Measurements from ENCODE around the gene TOX3. TPM values are rescaled to one million over a fixed set of nuclear protein-coding genes. Genes with fewer than 3 reads are reported as not detected.

TOX3 gene
- total RNA-seq, 2 donors from 2014 or later = not detected

DNA sequence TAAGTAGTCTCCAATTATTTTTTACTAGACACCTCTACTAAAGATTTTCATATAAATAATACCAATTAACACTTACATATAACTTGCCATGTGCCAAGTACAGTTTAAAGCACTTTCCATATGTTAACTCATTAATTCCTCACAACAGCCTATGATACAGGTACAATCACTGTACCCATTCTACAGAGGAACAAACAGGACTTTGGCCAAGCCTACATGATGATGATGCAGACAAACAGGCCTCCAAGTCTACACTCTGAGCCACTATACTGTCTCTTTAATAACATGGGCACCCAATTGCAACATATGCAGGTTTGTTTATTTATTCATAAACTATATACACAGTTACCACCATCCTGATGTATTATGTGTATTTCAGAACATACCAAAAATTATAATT is 46.0 kb downstream of the TOX3 start:
- intact Hi-C loops (cut with DNase I) = no loop called here
- DNase-seq (ENCODE audit: low spot score) = no peak

DNA sequence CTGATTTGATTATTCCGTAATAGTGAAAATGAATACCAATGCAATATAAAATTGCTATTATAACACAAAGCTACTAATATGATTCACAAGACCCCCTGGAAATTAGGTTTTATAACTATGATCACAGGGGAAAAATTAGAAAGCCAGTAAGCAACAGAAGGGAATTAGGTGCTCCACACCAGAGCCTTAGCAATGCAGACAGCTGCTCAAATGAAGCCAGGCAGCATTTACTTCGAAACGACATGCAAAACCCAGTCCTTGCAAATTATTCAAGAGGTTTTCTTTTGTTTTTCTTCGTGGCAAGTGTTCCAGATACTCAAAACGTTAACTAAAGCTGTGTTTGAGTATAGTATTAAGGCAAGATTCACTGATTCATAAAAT is 47.9 kb downstream of the TOX3 start:
- intact Hi-C loops (cut with DNase I) = no loop called here
- no peak for DNase-seq (ENCODE audit: low spot score)

- DNase-seq (ENCODE audit: low spot score) = no peak
- intact Hi-C loops (cut with DNase I) = no loop called here
These were observed 48.4 kb downstream of the TOX3 start for GRCh38 chr16:52498328-52499059.

DNA sequence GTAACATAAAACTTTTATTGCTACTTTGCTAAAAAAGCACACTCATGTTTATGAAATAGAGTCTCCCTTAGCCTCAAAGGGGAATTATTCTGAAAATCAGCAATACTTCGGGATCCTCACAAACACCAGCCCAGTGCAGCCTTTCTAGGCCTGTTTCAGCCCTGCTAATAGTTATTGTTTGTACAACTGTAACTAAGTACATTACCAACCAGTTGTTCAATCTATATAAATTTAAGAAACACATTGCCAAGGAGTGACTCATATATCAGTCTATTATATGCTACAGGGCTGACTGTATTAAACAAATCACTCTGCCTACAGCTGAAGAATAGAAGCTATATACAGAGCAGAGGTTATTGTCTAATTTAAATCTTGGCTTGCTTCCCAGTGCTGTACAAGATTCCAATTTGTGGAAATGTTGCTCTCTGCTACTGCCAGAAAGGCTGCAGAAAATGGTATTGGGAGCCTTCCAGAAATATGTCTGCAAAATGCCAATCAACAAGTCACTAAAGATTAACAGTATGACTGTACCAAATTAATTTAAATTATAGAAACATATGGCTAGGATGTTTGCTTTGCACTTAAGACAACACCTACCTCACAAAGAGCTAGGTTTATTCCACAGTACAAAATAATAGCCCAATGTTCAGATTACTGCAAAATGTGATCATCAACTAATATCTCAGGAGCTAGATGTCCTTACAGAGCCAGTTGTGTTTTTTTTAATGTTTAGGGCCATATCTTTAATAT is 49.7 kb downstream of the TOX3 start:
- intact Hi-C loops (cut with DNase I) = no loop called here
- no peak for DNase-seq (ENCODE audit: low spot score)

GRCh38 chr16:52496051-52496876 is 50.7 kb downstream of the TOX3 start:
- intact Hi-C loops (cut with DNase I) = no loop called here
- no peak for DNase-seq (ENCODE audit: low spot score)

GRCh38 chr16:52494621-52495020 is 52.3 kb downstream of the TOX3 start:
- DNase-seq (ENCODE audit: low spot score) = no peak
- intact Hi-C loops (cut with DNase I) = no loop called here

- intact Hi-C loops (cut with DNase I) = no loop called here
- DNase-seq (ENCODE audit: low spot score) = no peak
These were observed 52.8 kb downstream of the TOX3 start for GRCh38 chr16:52494145-52494544.

DNA sequence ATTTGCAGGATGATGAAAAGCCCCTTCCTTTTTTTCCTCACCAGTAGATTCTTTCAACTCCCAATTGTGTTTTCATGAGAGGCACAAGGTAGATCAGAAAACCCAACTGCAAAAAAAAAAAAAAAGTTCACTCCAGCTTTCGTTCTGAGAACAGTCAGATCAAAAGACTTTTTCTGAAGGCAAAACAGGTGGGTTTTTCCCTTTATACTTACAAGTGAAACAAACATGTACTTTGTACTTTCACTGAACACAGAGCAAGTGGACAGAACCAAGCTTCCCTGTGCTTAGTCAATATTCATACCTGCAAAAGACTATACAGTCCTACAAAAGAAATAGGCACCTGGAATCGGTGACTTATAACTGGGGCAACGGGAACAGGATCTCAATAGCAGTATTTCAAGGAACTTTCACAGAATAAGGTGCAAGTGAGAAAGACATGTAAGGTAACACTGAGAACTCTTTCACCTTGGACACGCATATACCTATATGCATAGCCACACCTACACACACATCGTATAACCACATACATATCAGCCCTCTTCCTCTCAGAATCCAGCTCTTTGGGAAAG is 54.1 kb downstream of the TOX3 start:
- no peak for DNase-seq (ENCODE audit: low spot score)
- intact Hi-C loops (cut with DNase I) = no loop called here

GRCh38 chr16:52491216-52491615 is 55.7 kb downstream of the TOX3 start:
- no peak for DNase-seq (ENCODE audit: low spot score)
- intact Hi-C loops (cut with DNase I) = no loop called here

DNA sequence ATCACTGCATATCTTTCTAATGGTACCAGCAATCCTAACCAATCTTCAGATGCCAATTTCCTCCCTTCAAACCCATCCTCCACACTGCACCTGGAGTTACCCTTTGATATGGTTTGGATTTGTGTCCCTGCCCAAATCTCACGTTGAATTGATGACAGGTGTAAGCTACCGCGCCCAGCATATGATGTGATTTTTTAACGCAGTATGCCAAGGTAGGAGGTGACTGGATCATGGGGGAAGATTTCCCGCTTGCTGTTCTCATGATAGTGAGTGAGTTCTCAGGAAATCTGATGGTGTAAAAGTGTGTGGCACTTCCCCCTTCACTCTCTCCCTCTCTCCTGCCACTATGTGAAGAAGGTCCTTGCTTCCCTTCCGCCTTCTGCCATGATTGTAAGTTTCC is 57.0 kb downstream of the TOX3 start:
- no peak for DNase-seq (ENCODE audit: low spot score)
- intact Hi-C loops (cut with DNase I) = loop anchor here in 1 of 2 donors (10.0 kb wide), 1 partner anchor 1065 kb away; no protein-coding TSS in a partner anchor

- intact Hi-C loops (cut with DNase I) = loop anchor here in 1 of 2 donors (10.0 kb wide), 1 partner anchor 1066 kb away; no protein-coding TSS in a partner anchor
These were observed 58.1 kb downstream of the TOX3 start for GRCh38 chr16:52488837-52489289.

GRCh38 chr16:52487849-52488457 is 59.0 kb downstream of the TOX3 start:
- intact Hi-C loops (cut with DNase I) = loop anchor here in 1 of 2 donors (10.0 kb wide), 1 partner anchor 1067 kb away; no protein-coding TSS in a partner anchor
- no peak for DNase-seq (ENCODE audit: low spot score)

More at GRCh38 chr16:52488837-52489289, 58.1 kb downstream of the TOX3 start:
- no peak for DNase-seq (ENCODE audit: low spot score)

DNA sequence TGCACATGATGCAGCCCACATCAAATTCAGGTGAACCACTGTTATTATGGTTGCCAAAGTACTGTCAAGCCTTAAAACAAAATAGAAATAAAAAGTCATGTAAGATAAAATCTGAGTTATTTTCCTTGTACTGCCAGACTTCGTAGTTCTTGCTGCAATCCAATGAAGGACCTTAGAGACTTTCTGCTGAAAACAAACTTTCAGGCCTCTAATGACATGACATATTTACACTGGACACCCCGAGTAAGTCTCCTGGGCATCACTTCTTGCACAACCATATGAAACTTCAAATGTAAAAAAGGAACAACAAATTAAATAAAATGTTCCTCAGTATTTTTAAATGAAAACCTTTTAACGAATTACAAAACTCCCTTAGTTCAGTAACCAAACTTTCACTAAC is 66.7 kb downstream of the TOX3 start:
- DNase-seq (ENCODE audit: low spot score) = no peak
- intact Hi-C loops (cut with DNase I) = loop anchor here in 1 of 2 donors (10.0 kb wide), 1 partner anchor 1075 kb away; no protein-coding TSS in a partner anchor

DNA sequence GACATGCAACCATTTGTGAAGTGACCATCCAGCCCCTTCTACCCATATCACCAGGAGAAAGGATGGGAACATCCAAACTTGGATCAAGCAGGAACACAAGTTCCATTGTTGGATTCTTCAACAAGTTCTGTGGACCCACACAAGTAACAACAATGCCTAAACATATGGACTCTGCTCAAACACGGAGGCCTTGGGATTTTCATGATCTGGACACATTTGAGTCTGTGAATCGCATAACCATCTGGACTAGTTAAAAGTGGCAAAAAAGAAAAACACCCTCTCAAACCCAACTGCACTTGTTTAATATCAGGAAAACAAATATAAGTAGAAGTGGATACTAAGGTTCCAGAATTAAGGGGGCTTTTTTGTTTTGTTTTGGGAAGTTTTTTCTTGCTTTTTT is 70.8 kb downstream of the TOX3 start:
- DNase-seq (ENCODE audit: low spot score) = no peak
- intact Hi-C loops (cut with DNase I) = no loop called here

- DNase-seq (ENCODE audit: low spot score) = no peak
- intact Hi-C loops (cut with DNase I) = no loop called here
These were observed 72.3 kb downstream of the TOX3 start for GRCh38 chr16:52474679-52475078.

DNA sequence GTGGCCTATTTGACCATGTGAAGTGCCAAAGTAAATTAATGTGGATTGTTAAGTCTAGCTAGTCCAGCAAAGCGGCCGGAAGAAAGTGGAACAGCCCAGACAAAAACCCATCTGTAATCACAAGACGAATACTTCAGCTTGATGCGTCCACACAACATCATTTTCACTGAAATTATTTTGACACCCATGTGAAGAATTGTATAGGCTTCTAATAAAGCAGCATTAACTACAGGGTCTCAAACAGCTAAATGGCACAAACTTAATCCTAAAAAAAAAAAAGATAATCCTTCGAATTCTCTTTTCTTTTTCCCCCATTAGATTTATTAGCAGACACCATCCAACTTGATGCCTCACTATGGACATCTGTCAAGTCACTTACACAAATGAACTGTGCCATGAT is 73.8 kb downstream of the TOX3 start:
- DNase-seq (ENCODE audit: low spot score) = no peak
- intact Hi-C loops (cut with DNase I) = no loop called here

GRCh38 chr16:52471650-52472370 is 75.1 kb downstream of the TOX3 start:
- DNase-seq (ENCODE audit: low spot score) = no peak
- intact Hi-C loops (cut with DNase I) = no loop called here

DNA sequence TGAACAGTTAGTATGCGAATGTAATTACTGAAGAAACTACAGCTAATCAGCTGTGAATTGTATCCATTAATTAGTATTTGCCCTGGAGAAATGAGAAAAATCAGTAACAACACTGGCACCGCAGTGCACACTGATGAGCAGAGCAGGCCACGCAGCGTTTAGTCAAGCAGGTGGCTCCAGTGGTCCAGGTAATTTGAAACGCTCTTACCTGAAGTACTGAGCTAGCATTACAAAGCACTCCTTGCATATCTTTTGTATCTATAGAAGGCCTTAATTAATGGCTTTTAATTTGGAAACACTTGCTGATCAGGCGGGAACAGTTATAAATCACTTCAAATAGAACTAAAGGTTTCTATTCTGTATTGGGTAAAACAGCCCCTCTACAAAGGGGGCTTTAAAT is 76.4 kb downstream of the TOX3 start:
- intact Hi-C loops (cut with DNase I) = no loop called here
- DNase-seq (ENCODE audit: low spot score) = no peak
